Ectodermal cell (in vitro differentiated cells): Measurements from ENCODE around the gene KRTAP17-1.

Experiments used
- H3K27ac ChIP-seq: 2 replicates; pipeline ENCODE4 v1.7.0; 2013; ENCODE audit warnings: mild to moderate bottlenecking, low read depth, low read length; ENCODE audit not compliant: insufficient read depth, poor library complexity, severe bottlenecking
- H3K27me3 ChIP-seq: 2 replicates; pipeline ENCODE4 v1.7.0; 2013; ENCODE audit warnings: mild to moderate bottlenecking, low read length; ENCODE audit not compliant: insufficient read depth, control insufficient read depth, poor library complexity, severe bottlenecking
- H3K36me3 ChIP-seq: one replicate; pipeline ENCODE4 v1.7.0; 2013; ENCODE audit warnings: low read length; ENCODE audit not compliant: control insufficient read depth, insufficient read depth
- H3K4me1 ChIP-seq: one replicate; pipeline ENCODE4 v1.7.0; 2013; ENCODE audit warnings: low read length; ENCODE audit not compliant: control insufficient read depth, insufficient read depth
- H3K4me3 ChIP-seq: 2 replicates; pipeline ENCODE4 v1.7.0; 2013; ENCODE audit warnings: low read depth, low read length, control low read depth; ENCODE audit not compliant: insufficient read depth
- H3K9me3 ChIP-seq: 2 replicates; pipeline ENCODE4 v1.7.0; 2013; ENCODE audit warnings: mild to moderate bottlenecking, low read length, moderate library complexity; ENCODE audit not compliant: control insufficient read depth
- WGBS, 2 experiments: methylation state at CpG; one replicate each; pipeline ENCODE4 v1.1.7; 2013; ENCODE audit warnings: missing lambda C conversion rate in 2 of 2; 5-methylcytosine and 5-hydroxymethylcytosine counted together

KRTAP17-1 gene

DNA sequence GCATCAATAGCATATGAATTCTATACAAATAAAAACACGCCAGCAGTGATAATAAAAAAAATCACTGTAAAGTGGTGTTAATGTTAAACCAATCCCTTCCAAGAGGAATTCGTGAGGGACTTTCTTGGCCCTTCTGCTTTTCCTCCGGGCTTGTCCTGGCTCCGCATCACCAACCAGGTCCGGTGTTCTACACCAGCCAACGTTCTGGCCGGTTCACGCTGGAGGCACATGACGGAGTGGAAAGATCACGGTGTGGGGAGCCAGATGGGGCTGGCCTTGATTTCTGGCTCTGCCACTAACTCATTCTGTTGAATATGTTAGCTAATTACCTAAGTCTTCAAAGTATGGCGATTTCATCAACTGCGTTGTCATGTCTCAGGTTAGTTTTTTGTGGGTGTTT is 11.4 kb downstream of the KRTAP17-1 start:
- Histone ChIP-seq H3K27me3 (no peaks in the 10 kb centered on the region), H3K36me3 (no peaks in the 10 kb centered on the region), H3K27ac (no peak overlapping the region), H3K4me3 (no peak overlapping the region), H3K4me1 (no peaks in the 10 kb centered on the region), H3K9me3 (no peaks in the 10 kb centered on the region)
- WGBS, 2 experiments = 86 to 88% methylated on average over 12 of the region's 12 CpGs

GRCh38 chr17:41302981-41303380 is 12.5 kb downstream of the KRTAP17-1 start:
- Histone ChIP-seq H3K9me3 (no peaks in the 10 kb centered on the region), H3K36me3 (no peaks in the 10 kb centered on the region)
- WGBS, 2 experiments = 95% methylated on average over 4 of the region's 4 CpGs

DNA sequence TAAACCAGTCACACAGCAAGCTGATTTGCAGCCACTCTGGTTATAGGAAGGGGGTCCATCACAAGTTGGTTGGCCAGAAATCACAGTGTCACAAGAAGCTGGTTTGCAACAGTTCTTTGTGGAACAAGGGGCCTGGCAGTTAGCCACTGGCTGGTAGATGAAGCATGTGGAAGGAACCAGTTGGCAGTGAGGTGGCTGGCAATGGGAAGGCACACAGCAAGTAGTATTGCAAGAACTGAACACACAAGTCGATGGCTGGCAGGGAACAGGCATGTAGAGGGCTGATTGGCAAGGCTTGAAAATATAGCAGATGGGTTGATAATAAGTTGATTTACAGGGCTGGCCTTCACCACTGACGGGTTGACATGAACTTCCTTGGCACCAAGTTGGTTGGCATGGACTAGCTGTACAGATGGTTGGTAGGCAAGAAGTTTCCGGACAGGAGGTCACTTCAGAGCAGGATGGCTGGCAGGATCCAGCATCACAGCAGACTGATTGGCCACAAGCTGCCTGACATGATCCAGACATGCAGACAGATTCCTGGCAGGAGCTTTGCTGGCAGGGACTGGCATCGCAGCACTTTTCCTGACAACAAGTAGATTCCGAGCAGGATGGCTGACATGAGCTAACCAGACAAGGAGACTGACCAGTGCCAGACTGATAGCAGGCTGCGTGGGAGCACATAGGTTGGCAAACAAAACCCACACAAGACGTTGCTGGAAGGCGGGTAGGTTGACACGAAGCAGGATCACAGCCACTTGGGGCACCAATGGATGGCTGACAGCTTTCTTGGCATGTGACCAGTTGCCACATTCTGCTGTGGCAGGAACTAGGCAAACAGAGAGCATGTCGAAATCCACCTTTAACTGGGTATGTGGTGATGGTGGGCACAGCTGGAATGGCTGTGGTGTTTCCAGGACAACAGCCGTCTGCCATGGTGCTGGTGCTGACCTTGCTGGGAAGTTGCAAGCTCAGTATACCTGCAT is 13.3 kb downstream of the KRTAP17-1 start, which contains the start of gene KRTAP29-1:
KRTAP29-1 (minus strand) TSS at position 936 of the 986 bp plus-strand sequence; CDS start at position 936, 0 bp downstream.
- H3K36me3 ChIP-seq = no peaks in the 10 kb centered on the region
- no peak within 1 kb of the TSS for H3K27ac ChIP-seq
- no peaks in the 10 kb centered on the region for H3K27me3 ChIP-seq
- H3K4me1 ChIP-seq = no peaks in the 10 kb centered on the region
- 87 to 92% methylated on average over 11 of the region's 11 CpGs for WGBS, 2 experiments
- H3K9me3 ChIP-seq = no peaks in the 10 kb centered on the region
- no peak within 1 kb of the TSS for H3K4me3 ChIP-seq

More at GRCh38 chr17:41302981-41303380, 12.5 kb downstream of the KRTAP17-1 start:
- Histone ChIP-seq H3K4me1 (no peaks in the 10 kb centered on the region), H3K27ac (no peak overlapping the region), H3K4me3 (no peak overlapping the region), H3K27me3 (no peaks in the 10 kb centered on the region)

DNA sequence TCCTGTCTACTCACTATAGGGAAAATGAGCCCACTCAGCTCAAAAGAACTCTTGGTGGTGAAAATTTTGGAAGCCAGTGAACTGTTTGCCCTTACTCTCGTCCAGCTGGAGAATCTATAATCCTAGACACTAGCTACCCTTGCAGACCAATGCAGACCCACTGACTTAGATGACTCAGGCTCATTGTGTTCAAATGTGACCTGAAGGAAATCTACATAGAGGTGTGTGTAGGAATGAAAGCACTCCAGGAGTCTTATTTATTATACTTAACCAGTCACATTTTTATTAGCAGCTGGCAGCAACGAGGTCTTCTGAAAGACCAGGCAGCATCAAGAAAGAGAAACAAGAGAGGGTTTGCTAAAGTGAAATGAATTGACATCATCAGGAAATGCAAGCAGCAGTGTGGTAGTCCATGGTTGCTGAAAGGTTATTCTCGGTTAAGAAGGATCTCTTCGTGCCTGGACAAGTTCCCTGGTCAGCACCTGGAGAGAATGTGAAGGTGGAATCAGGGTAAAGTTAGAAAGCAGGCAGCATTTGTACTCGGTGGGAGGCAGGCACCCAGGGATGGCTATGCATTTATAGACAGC is 14.2 kb downstream of the KRTAP17-1 start:
- H3K4me1 ChIP-seq = no peaks in the 10 kb centered on the region

GRCh38 chr17:41298458-41299135 is 16.9 kb downstream of the KRTAP17-1 start:
- Histone ChIP-seq H3K27ac (no peak overlapping the region), H3K27me3 (no peaks in the 10 kb centered on the region), H3K4me3 (no peak overlapping the region), H3K36me3 (no peaks in the 10 kb centered on the region), H3K4me1 (no peaks in the 10 kb centered on the region), H3K9me3 (no peaks in the 10 kb centered on the region)
- 86 to 90% methylated on average over 20 of the region's 20 CpGs for WGBS, 2 experiments

More for the DNA sequence above, 14.2 kb downstream of the KRTAP17-1 start:
- Histone ChIP-seq H3K36me3 (no peaks in the 10 kb centered on the region), H3K27me3 (no peaks in the 10 kb centered on the region), H3K9me3 (no peaks in the 10 kb centered on the region), H3K4me3 (no peak overlapping the region), H3K27ac (no peak overlapping the region)
- WGBS, 2 experiments = 88 to 93% methylated on average over 5 of the region's 5 CpGs

GRCh38 chr17:41296846-41297245 is 18.7 kb downstream of the KRTAP17-1 start:
- no peaks in the 10 kb centered on the region for H3K9me3 ChIP-seq
- 80 to 100% methylated on average over 1 of the region's 1 CpG for WGBS, 2 experiments

DNA sequence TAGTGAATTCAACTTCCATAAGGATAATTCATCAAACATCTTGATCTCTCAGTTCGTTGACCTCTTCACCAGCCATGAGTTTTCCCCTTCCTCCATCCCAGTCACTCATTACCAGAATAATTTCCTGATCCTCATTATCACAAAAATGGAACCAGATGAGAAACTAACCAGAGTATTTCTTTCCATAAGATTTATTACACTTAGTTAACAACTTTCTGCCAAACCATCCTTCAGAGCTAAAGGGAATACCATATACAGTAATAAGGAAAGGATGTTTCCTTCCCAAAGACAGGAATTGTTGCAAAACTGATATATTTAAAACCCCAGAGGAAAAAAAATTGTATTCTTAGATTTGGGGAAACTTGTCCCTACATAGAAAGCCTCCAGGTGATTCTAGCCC is 21.5 kb downstream of the KRTAP17-1 start:
- Histone ChIP-seq H3K4me1 (no peaks in the 10 kb centered on the region), H3K27me3 (no peaks in the 10 kb centered on the region), H3K4me3 (no peak overlapping the region), H3K36me3 (no peaks in the 10 kb centered on the region), H3K27ac (no peak overlapping the region), H3K9me3 (no peaks in the 10 kb centered on the region)
- 93 to 94% methylated on average over 1 of the region's 1 CpG for WGBS, 2 experiments

More at GRCh38 chr17:41296846-41297245, 18.7 kb downstream of the KRTAP17-1 start:
- Histone ChIP-seq H3K27ac (no peak overlapping the region), H3K27me3 (no peaks in the 10 kb centered on the region), H3K36me3 (no peaks in the 10 kb centered on the region), H3K4me3 (no peak overlapping the region), H3K4me1 (no peaks in the 10 kb centered on the region)

- Histone ChIP-seq H3K4me3 (no peak overlapping the region), H3K27ac (no peak overlapping the region), H3K27me3 (no peaks in the 10 kb centered on the region), H3K9me3 (no peaks in the 10 kb centered on the region), H3K36me3 (no peaks in the 10 kb centered on the region), H3K4me1 (no peaks in the 10 kb centered on the region)
- 96 to 100% methylated on average over 3 of the region's 3 CpGs for WGBS, 2 experiments
Observed at GRCh38 chr17:41287050-41287449, 28.5 kb downstream of the KRTAP17-1 start.

GRCh38 chr17:41284546-41284945 is 31.0 kb downstream of the KRTAP17-1 start:
- no peak overlapping the region for H3K27ac ChIP-seq
- H3K9me3 ChIP-seq = no peaks in the 10 kb centered on the region
- H3K27me3 ChIP-seq = no peaks in the 10 kb centered on the region
- H3K4me3 ChIP-seq = no peak overlapping the region
- no peaks in the 10 kb centered on the region for H3K4me1 ChIP-seq
- H3K36me3 ChIP-seq = no peaks in the 10 kb centered on the region
- 97 to 100% methylated on average over 2 of the region's 2 CpGs for WGBS, 2 experiments

- no peak overlapping the region for H3K27ac ChIP-seq
- no peaks in the 10 kb centered on the region for H3K9me3 ChIP-seq
- no peak overlapping the region for H3K4me3 ChIP-seq
- no peaks in the 10 kb centered on the region for H3K27me3 ChIP-seq
- no peaks in the 10 kb centered on the region for H3K4me1 ChIP-seq
- WGBS, 2 experiments = 79 to 93% methylated on average over 3 of the region's 3 CpGs
- no peaks in the 10 kb centered on the region for H3K36me3 ChIP-seq
Observed at GRCh38 chr17:41284043-41284442, 31.5 kb downstream of the KRTAP17-1 start.
